ENCODE data around the gene AP1S2. TPM values are rescaled to one million over a fixed set of nuclear protein-coding genes. Genes with fewer than 3 reads are reported as not detected.

Gene AP1S2
- total and polyA plus RNA-seq, 2 of the 8 experiments (the other 6 are each of a cell fraction or from before 2014, with no cell fraction given), result 88.2 to 237 TPM

DNA sequence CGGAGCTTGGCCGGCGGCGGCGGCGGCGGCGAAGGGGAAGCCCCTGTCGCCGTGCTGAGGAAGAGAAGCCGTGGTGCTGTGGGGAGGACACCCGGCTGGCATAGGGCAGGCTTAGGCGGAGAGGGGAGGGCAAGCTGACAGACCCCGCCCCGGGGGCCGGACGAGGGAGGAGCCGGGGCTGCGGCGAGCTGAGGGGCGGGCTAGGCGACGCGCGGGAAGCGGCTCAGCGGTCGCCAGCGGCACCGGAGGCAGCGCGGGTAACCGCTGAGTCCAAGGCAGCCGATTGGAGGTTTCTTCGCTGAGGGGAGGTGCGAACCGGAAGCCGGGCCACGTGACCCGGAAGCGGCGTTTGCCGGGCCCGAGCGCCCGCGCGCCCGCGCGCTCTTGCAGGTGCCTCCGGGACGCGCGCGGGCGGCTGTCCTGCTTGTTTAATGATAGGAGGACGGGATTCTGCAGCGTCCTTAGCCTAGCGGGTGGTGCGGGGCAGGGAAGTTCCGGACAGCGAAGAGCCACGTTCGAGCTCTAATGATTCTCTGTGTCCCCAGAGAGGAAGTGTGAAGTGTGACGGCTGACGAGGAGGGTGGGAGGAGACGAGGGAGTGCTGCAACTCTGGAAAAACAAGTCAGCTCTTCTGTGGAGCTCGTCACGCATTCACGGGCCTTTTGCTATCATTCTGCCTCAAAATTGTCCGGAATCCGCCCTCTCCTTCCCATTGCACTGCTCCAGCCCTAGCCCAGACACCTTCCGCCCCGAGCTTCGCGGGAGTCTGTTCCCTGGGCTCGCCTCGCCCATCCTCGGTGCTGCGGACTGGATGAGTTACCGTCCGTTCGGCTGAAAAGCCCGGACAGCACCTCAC, at the start of gene AP1S2 (continued):
- TF ChIP-seq PHF8 (conservative IDR thresholded peaks at IDR 0.05; ENCODE audit: low read depth, low read length) (0 out of 2 replicates have a peak, but pooled peaks have one; percentile 24), RNF2 (IDR thresholded peaks at IDR 0.05; ENCODE audit: borderline replicate concordance, low read depth, low read length, missing control alignments, poor library complexity, severe bottlenecking) (no peak), RBBP5 (IDR thresholded peaks at IDR 0.05; ENCODE audit: borderline replicate concordance, low read depth, low read length) (peak; percentile 82), SP1 (IDR thresholded peaks at IDR 0.05; ENCODE audit: low read depth, low read length) (0 out of 2 replicates have a peak, but pooled peaks have one; percentile 7), EGR1 (IDR thresholded peaks at IDR 0.05; ENCODE audit: borderline replicate concordance, low read depth, low read length) (peak; percentile 75)
- TF ChIP-seq, protein P1, sequence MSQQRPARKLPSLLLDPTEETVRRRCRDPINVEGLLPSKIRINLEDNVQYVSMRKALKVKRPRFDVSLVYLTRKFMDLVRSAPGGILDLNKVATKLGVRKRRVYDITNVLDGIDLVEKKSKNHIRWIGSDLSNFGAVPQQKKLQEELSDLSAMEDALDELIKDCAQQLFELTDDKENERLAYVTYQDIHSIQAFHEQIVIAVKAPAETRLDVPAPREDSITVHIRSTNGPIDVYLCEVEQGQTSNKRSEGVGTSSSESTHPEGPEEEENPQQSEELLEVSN (IDR thresholded peaks at IDR 0.05), result peak; percentile 80
- TF ChIP-seq, protein P2, sequence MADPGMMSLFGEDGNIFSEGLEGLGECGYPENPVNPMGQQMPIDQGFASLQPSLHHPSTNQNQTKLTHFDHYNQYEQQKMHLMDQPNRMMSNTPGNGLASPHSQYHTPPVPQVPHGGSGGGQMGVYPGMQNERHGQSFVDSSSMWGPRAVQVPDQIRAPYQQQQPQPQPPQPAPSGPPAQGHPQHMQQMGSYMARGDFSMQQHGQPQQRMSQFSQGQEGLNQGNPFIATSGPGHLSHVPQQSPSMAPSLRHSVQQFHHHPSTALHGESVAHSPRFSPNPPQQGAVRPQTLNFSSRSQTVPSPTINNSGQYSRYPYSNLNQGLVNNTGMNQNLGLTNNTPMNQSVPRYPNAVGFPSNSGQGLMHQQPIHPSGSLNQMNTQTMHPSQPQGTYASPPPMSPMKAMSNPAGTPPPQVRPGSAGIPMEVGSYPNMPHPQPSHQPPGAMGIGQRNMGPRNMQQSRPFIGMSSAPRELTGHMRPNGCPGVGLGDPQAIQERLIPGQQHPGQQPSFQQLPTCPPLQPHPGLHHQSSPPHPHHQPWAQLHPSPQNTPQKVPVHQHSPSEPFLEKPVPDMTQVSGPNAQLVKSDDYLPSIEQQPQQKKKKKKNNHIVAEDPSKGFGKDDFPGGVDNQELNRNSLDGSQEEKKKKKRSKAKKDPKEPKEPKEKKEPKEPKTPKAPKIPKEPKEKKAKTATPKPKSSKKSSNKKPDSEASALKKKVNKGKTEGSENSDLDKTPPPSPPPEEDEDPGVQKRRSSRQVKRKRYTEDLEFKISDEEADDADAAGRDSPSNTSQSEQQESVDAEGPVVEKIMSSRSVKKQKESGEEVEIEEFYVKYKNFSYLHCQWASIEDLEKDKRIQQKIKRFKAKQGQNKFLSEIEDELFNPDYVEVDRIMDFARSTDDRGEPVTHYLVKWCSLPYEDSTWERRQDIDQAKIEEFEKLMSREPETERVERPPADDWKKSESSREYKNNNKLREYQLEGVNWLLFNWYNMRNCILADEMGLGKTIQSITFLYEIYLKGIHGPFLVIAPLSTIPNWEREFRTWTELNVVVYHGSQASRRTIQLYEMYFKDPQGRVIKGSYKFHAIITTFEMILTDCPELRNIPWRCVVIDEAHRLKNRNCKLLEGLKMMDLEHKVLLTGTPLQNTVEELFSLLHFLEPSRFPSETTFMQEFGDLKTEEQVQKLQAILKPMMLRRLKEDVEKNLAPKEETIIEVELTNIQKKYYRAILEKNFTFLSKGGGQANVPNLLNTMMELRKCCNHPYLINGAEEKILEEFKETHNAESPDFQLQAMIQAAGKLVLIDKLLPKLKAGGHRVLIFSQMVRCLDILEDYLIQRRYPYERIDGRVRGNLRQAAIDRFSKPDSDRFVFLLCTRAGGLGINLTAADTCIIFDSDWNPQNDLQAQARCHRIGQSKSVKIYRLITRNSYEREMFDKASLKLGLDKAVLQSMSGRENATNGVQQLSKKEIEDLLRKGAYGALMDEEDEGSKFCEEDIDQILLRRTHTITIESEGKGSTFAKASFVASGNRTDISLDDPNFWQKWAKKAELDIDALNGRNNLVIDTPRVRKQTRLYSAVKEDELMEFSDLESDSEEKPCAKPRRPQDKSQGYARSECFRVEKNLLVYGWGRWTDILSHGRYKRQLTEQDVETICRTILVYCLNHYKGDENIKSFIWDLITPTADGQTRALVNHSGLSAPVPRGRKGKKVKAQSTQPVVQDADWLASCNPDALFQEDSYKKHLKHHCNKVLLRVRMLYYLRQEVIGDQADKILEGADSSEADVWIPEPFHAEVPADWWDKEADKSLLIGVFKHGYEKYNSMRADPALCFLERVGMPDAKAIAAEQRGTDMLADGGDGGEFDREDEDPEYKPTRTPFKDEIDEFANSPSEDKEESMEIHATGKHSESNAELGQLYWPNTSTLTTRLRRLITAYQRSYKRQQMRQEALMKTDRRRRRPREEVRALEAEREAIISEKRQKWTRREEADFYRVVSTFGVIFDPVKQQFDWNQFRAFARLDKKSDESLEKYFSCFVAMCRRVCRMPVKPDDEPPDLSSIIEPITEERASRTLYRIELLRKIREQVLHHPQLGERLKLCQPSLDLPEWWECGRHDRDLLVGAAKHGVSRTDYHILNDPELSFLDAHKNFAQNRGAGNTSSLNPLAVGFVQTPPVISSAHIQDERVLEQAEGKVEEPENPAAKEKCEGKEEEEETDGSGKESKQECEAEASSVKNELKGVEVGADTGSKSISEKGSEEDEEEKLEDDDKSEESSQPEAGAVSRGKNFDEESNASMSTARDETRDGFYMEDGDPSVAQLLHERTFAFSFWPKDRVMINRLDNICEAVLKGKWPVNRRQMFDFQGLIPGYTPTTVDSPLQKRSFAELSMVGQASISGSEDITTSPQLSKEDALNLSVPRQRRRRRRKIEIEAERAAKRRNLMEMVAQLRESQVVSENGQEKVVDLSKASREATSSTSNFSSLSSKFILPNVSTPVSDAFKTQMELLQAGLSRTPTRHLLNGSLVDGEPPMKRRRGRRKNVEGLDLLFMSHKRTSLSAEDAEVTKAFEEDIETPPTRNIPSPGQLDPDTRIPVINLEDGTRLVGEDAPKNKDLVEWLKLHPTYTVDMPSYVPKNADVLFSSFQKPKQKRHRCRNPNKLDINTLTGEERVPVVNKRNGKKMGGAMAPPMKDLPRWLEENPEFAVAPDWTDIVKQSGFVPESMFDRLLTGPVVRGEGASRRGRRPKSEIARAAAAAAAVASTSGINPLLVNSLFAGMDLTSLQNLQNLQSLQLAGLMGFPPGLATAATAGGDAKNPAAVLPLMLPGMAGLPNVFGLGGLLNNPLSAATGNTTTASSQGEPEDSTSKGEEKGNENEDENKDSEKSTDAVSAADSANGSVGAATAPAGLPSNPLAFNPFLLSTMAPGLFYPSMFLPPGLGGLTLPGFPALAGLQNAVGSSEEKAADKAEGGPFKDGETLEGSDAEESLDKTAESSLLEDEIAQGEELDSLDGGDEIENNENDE (IDR thresholded peaks at IDR 0.05; ENCODE audit: insufficient replicate concordance, low read length), result no peak
- TF ChIP-seq, protein P3, sequence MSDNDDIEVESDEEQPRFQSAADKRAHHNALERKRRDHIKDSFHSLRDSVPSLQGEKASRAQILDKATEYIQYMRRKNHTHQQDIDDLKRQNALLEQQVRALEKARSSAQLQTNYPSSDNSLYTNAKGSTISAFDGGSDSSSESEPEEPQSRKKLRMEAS (IDR thresholded peaks at IDR 0.05), result peak; percentile 54; the same call in 1 of the 2 replicates
